SIG-M5 treated with dmso at 0.1 percent for 504 hours (cell line): ENCODE measurements around the gene MARCHF7.
"Not testable (repeated sequence)": the region's sequence is repeated elsewhere in the genome, so short reads cannot be mapped to it uniquely, and the experiment has no call there.

Source experiments
- DNase-seq: peaks from one replicate; lab custom pipeline; 2025; ENCODE audit not compliant: unreplicated experiment; lab: John Stamatoyannopoulos, UW

The MARCHF7 gene

DNA sequence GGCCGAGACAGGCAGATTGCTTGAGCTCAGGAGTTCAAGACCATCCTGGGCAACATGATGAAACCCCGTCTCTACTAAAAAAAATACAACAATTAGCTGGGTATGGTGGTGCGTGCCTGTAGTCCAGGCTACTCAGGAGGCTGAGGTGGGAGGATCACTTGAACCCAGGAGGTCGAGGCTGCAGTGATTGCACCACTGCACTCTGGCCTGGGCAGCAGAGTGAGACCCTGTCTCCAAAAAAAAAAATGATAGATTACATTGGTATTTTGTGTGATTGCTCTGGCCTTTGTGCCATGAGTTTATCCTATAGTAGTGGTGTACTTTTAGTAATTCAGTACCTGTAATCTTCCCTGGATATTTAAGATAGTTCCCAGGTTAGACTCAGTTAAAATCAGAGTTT is 4.1 kb downstream of the MARCHF7 start:
- not testable (repeated sequence) for DNase-seq

DNA sequence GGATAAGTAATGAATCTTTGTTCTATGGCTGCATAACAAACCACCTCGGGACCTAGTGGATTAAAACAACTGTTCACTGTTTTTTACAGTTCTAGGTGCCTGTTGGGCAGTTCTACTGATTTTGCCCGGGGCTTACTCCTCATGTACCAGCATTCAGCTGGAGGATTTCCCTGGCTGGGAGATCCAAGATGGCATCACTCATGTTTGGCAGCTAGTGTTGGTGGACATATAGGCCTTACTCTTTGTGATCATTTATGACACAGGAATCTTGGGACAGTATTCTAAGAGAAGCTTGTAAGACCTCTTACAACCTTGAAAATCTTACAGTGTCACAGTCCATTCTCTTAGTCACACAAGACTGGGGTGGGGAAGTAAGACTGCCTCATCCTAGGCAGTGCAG is 4.6 kb downstream of the MARCHF7 start:
- peak; percentile 22 for DNase-seq

DNA sequence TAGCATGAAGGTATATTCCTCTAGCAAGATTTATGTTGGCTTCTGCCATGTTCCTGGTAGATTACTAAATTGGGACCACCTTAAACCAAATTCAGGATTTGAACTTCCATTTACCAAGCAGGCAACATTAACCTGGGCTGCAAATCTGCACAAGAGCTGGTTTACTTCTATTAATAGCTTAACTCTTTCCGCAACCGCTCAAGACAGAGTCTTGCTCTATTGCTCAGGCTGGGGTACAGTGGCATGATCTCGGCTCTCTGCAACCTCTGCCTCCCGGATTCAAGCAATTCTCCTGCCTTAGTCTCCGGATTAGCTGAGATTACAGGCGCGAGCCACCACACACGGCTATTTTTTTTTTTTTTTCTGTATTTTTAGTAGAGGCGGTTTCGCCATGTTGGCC is 8.4 kb downstream of the MARCHF7 start:
- no peak for DNase-seq

DNA sequence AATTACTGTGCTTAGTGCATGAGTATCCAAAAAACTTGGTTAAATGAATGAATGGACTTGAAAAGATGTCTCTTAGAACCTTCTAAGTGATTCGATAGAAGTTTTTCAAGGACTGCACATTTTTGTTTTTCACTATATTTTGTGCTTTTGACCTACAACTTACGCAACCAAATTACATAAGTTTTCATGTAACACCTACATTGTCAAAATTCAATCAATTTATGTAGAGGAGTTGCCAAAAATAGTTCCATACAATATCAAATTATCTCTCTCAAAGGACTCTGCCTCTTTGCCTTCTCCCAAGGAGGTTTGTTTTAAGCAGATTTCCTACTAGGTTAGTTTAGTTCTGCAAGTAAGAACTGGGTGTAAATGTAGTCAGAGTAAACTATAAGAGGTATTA is 10.3 kb downstream of the MARCHF7 start:
- DNase-seq: no peak

DNA sequence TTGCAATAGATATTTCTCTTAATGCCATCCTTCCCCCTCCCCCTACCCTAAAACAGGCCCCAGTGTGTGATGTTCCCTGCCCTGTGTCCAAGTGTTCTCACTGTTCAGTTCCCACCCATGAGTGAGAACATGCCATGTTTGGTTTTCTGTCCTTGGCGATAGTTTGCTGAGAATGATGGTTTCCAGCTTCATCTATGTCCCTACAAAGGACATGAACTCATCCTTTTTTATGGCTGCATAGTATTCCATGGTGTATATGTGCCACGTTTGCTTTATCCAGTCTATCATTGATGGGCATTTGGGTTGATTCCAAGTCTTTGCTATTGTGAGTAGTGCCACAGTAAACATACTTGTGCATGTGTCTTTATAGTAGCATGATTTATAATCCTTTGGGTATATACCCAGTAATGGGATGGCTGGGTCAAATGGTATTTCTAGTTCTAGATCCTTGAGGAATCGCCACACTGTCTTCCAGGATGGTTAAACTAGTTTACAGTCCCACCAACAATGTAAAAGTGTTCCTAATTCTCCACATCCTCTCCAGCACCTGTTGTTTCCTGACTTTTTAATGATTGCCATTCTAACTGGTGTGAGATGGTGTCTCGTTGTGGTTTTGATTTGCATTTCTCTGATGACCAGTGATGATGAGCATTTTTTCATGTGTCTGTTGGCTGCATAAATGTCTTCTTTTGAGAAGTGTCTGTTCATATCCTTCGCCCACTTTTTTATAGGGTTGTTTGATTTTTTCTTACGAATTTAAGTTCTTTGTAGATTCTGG is 12.7 kb downstream of the MARCHF7 start:
- DNase-seq: not testable (repeated sequence)

DNA sequence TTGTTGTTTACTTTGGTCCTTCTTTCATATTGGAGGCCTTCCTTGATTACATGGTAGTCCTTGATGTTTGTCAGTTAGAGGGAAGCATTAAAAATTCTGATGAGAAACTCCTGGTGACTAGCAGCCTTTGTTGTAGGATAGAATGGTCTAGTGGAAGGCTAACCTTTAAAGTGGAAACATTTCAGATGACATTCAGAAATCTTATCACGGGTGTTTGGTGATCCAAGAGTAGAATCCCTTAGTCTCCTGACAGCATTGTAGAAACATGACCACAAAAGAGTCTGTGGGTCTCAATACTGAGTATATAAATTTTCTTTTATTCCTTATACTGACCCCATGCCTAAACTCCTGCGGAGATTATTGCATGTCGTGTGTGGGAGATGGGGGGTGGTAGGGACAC is 13.4 kb downstream of the MARCHF7 start:
- DNase-seq: no peak

DNA sequence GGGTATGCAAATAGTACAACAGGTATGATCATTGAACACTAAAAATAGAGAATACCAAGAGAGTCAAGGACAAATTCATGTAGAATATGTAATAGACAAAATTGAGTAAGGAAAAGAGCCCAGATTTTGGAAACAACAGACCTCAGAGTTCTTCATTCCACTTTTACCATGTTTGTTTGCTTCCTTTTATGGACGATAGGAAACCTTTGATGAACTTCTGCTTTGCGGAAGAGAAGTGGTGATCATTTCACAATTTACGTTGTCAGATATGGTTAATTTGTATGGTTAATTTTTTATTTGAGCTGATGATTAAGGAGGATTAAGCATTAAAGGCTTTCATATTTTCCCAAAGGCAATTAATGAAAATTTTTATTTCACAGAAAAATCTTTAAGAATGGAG is 16.3 kb downstream of the MARCHF7 start:
- DNase-seq: peak; percentile 44

DNA sequence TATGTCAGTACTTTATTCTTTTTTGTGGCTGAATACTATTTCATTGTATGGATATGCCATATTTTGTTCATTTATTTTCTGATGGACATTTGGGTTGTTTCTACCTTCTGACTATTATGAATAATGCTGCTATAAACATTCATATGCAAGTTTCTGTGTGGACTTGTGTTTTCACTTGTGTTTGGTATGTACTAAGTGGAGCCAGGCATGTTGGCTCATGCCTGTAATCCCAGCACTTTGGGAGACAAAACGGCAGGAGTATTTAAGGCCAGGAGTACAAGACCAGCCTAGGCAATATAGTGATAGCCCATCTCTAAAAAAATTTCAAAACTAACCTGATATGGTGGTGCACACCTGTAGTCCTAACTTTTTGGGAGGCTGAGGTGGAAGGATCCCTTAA is 23.3 kb downstream of the MARCHF7 start:
- DNase-seq: no peak

DNA sequence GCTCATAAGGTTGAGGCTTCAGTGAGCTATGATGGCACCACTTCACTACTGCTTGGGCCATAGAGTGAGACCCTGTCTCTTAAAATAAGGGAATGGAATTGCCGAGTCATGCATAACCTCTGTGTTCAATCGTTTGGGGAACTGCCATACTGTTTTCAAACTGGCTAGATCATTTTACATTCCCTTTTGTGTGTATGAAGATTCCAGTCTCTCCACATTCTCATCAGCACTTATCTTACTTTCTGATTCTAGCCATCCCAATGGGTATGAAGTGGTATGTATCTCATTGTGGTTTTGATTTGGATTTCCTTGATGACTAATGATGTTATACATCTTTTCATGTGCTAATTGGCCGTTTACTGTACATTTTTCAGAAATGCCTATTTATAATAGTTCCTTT is 23.7 kb downstream of the MARCHF7 start:
- no peak for DNase-seq

DNA sequence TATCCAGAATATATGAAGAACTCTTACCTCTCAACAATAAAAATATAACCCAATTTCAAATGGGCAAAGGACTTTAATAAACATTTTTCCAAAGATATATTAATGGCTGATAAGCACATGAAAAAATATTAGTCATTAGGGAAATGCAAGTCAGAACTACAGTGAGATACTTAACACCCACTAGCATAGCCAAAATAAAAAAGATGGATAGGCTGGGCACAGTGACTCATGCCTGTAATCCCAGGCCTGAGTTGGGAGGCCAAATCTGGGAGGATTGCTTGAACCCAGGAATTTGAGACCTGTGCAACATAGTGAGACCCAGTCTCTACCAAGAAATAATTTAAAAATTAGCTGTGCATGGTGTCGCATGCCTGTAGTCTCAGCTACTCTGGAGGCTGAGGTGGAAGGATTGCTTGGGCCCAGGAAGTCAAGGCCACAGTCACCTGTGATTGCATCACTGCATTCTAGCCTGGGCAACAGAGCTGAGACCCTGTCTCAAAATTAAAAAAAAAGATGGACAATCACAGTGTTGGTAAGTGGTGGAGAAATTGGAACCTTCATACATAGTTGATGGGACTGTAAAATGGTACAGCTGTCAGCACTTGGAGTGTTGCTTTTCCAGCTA is 25.1 kb downstream of the MARCHF7 start:
- DNase-seq: no peak

DNA sequence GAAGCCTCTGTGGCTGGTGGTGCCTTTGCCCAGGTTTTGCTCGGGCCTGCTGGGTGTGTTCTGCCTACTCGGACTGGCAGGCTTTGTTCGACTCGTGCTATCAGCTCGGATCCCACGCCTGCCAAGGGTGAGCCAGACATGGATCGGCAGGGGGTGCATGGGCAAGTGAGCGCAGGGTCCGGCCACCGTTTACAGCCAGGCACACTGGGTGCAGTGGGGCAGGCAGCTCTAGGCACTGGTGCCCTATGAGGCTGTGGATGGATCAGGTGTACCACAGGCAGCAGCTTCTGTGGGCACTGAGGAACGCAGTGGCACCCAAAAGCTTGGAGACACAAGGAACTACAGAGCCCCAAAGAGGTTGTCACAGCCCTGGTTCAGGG is 25.6 kb downstream of the MARCHF7 start:
- no peak for DNase-seq

DNA sequence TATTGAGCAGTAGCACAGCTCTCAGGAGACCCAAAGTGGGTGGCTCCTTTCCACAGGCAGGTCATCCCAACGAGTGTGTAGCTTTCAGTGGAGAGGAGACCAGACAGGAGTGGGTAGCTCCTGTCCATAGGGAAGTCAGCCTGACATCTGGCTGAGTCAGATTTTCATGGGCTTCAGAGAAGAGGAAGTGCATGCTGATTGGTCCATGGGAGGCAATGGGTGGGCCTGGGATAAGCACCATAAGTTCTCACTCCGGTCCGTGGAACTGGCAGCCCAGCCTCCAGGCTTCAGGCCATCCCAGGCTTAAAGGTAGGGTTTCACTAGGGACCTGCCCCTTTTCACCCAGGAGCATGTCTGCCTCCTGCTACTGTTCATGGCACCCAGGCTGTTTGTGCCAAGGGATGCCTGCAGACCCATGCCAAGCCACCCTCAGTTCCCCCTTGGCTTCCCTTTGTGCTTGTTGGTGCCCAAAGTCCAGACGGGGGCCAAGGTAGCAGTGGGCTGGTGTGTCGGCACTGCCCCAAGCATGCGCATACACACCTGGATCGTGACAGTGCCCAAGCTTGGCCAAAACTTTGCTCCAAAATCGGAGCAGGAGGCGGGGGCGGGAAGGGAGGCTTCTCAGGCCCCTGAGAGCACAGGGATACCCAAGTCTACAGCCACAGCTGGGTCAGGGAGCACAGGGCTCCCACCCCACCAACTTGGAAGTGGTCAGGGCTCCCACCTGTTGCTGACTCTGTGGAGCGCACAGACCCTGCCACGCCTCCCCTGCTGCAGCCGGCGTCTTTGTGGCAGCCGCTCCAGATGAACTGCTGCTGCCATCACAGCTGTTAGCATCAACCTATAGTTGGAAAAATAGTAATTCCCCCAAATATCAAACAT is 26.4 kb downstream of the MARCHF7 start:
- peak; percentile 25 for DNase-seq

DNA sequence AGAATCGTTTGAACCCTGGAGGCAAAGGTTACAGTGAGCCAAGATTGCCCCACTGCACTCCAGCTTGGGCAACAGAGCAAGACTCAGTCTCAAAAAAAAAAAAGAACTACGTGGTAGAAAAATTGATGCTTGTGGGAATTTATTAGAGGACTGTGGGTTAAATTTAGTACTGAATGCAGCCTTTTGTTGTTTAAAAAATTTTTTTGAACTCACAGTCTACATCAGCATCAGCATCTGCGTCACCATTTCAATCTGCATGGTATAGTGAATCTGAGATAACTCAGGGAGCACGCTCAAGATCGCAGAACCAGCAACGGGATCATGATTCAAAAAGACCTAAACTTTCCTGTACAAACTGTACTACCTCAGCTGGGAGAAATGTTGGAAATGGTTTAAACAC is 30.5 kb downstream of the MARCHF7 start:
- no peak for DNase-seq

DNA sequence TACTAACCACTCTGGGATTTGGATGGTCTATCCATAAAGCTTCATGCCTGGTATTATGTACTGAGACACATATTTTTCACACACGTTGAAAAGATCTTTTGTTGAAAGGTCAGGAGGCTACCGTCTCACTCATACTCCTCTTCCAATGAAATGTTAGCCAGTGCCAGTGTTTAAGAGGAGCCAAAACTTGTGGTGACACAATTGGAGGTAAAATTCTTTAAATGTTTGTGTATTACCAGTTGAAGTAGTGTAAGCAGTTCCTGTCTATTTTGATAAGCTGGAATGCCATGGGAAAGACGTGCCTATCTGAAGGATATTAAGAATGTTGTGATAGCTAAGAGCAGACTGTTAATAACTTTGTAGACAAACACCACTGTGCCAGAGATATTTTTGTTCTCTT is 32.1 kb downstream of the MARCHF7 start:
- no peak for DNase-seq

DNA sequence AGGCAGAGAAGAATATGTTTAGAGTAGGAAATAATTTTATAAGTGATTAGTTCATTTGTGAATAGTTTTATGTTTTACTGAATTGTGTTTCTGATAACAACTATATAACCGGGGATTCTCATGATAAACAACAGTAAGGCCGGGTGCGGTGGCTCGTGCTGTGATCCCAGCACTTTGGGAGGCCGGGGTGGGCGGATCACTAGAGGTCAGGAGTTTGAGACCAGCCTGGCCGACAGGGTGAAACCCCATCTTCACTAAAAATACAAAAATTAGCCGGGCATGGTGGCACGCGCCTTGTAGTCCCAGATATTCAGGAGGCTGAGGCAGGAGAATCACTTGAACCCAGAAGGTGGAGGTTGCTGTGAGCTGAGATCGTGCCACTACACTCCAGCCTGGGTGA is 32.9 kb downstream of the MARCHF7 start:
- DNase-seq: not testable (repeated sequence)

DNA sequence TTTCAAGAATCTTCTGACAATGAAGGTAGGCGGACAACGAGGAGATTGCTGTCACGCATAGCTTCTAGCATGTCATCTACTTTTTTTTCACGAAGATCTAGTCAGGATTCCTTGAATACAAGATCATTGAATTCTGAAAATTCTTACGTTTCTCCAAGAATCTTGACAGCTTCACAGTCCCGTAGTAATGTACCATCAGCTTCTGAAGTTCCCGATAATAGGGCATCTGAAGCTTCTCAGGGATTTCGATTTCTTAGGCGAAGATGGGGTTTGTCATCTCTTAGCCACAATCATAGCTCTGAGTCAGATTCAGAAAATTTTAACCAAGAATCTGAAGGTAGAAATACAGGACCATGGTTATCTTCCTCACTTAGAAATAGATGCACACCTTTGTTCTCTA is 35.8 kb downstream of the MARCHF7 start:
- no peak for DNase-seq

DNA sequence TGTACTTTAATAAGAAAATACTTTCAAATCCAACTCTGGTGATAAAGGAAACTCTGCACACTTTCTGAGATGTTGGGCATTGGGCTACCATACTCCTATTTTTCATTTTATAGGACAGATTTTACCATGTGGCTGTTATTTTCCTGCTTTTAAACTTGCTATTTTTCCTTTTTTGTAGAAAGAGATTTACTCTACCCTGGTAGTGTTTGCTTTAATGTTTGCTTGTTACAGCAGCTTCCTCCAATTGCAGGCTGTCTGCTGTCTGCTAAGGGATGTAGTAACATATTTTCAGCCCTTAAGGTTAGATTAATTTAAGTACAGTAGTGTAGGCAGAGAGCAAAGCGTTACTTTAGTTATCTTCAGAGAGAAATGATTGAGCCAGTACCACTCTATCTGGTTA is 38.6 kb downstream of the MARCHF7 start:
- no peak for DNase-seq

DNA sequence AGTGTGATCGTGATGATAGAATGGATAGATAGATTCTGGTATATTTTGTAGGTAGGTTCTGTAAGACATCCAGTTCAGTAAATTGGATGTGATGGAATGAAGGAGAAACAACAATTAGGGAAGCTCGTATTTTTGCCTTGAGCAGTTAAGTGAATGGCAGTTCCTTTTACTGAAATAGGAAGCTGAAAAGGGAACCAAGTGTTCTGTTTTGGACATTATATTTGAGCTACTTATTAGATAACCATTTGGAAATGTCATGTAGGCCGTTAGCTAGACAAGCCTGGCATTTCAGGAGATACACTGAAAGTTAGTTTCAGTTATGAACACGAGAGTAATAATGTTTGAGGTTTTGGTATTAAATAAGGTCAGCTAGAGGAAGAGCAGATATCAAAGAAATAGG is 41.5 kb downstream of the MARCHF7 start:
- peak; percentile 80 for DNase-seq

DNA sequence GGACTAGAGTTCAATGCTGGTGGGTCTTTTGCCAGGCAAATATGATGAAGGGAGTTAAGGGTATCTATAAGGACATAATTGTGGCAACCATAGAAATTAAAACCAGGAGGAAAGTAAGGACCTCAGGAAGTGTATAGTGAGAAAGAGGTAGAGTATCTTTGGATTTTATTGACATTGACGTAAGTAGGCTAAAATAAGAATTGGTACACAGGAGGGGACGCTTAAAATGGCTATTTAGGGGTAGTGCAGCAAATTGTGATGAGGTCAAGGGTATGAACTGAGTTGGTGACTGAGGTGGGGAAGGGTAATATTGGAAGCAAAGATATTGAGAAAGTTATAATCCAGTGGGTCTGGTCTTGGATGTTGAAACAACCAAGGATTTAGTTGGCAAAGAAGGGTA is 42.7 kb downstream of the MARCHF7 start:
- no peak for DNase-seq

DNA sequence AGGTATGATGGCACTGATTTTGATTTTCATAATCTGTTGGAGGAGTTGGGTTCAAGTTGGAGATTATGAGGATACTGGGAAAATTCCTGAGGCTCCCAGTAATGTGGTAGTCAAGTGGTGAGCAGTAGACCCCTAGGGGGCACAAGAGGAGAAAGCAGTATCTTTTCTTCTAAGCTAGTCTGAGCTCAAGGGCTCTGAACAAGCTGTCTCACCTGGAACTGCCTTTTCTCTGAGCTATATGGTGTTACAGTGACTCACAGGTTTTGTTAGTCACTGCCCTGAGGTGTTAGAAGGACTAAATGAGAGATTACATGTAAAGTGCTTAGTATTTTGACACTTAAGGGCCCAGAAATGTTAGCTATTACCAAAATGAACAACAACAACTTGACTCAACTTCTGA is 43.5 kb downstream of the MARCHF7 start:
- peak; percentile 17 for DNase-seq

DNA sequence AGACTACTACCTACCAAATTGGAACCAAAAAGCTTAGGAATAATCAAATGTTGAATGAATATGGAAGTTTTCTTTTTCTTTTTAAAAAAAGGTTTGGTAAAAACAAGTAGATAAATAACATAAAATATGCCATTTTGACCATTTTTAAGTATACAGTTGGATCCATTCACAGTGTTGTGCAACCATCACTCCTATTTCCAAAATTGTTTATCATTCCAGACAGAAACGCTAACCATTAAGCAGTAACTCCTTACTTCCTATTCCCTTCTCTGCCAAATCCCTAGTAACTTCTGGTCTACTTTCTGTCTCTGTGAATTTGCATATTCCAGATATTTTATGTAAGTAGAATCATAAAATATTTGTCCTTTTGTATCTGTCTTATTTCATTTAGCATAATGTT is 45.9 kb downstream of the MARCHF7 start:
- DNase-seq: no peak

DNA sequence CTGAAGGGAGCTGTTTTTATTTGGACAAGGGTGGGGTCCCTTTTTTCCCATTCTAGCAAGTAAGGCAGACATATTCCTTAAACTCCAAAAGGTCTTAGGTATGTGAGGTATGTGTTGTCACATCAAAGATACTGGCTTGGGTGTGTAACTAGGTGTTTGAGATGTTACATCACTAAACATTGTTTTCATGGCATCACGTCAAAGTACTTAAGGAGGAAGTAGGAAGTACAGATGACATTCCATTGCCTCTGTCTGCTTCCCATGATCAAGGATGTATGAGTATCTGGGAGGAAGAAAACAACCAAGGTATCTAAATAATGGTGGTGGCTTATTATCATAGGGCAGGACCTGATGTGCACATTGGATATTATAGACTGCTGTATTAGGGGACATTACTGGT is 46.4 kb downstream of the MARCHF7 start:
- no peak for DNase-seq
